GM19395 (cell line): ENCODE results near the gene CCDC60.

Source experiments
- ATAC-seq: cut with Tn5 transposase; IDR thresholded peaks from one replicate; pipeline ENCODE4 v1.9.1; 2021; ENCODE audit warnings: mild to moderate bottlenecking, moderate library complexity; ENCODE audit not compliant: unreplicated experiment

The CCDC60 gene

GRCh38 chr12:119334430-119335170 lies at the start of gene CCDC60:
CCDC60 (plus strand) TSS chr12:119334729; CDS start chr12:119335177, 448 bp downstream.
- no peak for ATAC-seq

- no peak for ATAC-seq
Observed at GRCh38 chr12:119288576-119288975, 46.0 kb upstream of the CCDC60 start.

- no peak for ATAC-seq
Observed at GRCh38 chr12:119292893-119293630, 41.5 kb upstream of the CCDC60 start.

GRCh38 chr12:119294211-119294610 lies 40.3 kb upstream of the CCDC60 start:
- no peak for ATAC-seq

- ATAC-seq, result no peak
Observed at GRCh38 chr12:119296535-119296934, 38.0 kb upstream of the CCDC60 start.

GRCh38 chr12:119299130-119299529 lies 35.4 kb upstream of the CCDC60 start:
- ATAC-seq, result no peak

- ATAC-seq, result no peak
Observed at GRCh38 chr12:119301379-119301778, 33.1 kb upstream of the CCDC60 start.

GRCh38 chr12:119302451-119303080 lies 32.0 kb upstream of the CCDC60 start:
- ATAC-seq, result no peak

- ATAC-seq, result no peak
Observed at GRCh38 chr12:119306593-119306992, 27.9 kb upstream of the CCDC60 start.

- no peak for ATAC-seq
Observed at GRCh38 chr12:119307747-119308146, 26.8 kb upstream of the CCDC60 start.

GRCh38 chr12:119308708-119309456 lies 25.6 kb upstream of the CCDC60 start:
- ATAC-seq, result no peak

GRCh38 chr12:119311878-119312277 lies 22.7 kb upstream of the CCDC60 start:
- no peak for ATAC-seq

- ATAC-seq, result no peak
Observed at GRCh38 chr12:119312904-119313303, 21.6 kb upstream of the CCDC60 start.

GRCh38 chr12:119314290-119314689 lies 20.2 kb upstream of the CCDC60 start:
- ATAC-seq, result no peak

GRCh38 chr12:119319638-119320037 lies 14.9 kb upstream of the CCDC60 start:
- ATAC-seq, result no peak

GRCh38 chr12:119320678-119321077 lies 13.9 kb upstream of the CCDC60 start:
- ATAC-seq, result no peak

GRCh38 chr12:119322301-119322723 lies 12.2 kb upstream of the CCDC60 start:
- no peak for ATAC-seq

GRCh38 chr12:119325813-119326212 lies 8.7 kb upstream of the CCDC60 start:
- ATAC-seq, result no peak

GRCh38 chr12:119326341-119326740 lies 8.2 kb upstream of the CCDC60 start:
- no peak for ATAC-seq

GRCh38 chr12:119327471-119327870 lies 7.1 kb upstream of the CCDC60 start:
- no peak for ATAC-seq

GRCh38 chr12:119328111-119328510 lies 6.4 kb upstream of the CCDC60 start:
- ATAC-seq, result no peak
